Fibroblast of villous mesenchyme (primary cell): ENCODE measurements around the gene NTM. TPM values are rescaled to one million over a fixed set of nuclear protein-coding genes. Genes with fewer than 3 reads are reported as not detected.
A peak's percentile ranks its signal among the peaks of the same experiment; 100 is the strongest.

ENCODE experiments used
- DNase-seq: peaks from one replicate; pipeline ENCODE4 v3.0.0-alpha.2; 2010; ENCODE audit warnings: low read depth
- H3K4me3 ChIP-seq: 2 replicates; pipeline ENCODE4 v1.5.1; 2011; ENCODE audit warnings: low read depth, mild to moderate bottlenecking, low read length
- total RNA-seq: library from RNA; depleted of rRNA; stranded (reverse); fragments of >200 nt; gene quantifications from 2 replicates; pipeline ENCODE4 v1.2.3, GENCODE V29; 2012
- TF ChIP-seq, protein P1 (sequence below): IDR thresholded peaks from 2 replicates; pipeline ENCODE4 v1.5.1; 2012; ENCODE audit warnings: low read depth, mild to moderate bottlenecking, low read length; ENCODE audit not compliant: insufficient read depth

Gene NTM
- total RNA-seq, 1 donor: 7.3 TPM

DNA sequence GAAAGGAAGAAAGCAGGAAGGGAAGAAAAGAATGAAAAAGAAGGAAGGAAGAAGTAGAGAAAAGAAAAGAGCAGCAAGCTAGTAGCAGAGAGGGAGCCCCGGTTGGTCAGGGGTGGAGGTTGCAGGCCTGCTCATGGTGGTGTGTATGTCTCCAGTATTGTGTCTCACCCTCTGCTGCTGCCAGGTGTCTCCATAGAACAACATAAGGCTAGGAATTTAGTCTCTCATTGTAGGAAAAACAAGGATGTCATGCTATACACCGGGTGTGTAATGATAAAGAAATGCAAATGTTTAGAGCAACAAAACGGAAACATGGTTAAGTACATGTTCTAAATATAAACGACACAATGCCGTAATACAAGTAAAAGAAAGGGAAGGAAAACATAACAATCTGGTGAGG is 342.5 kb downstream of the NTM start:
- H3K4me3 ChIP-seq: no peak overlapping the region
- TF ChIP-seq, protein P1, sequence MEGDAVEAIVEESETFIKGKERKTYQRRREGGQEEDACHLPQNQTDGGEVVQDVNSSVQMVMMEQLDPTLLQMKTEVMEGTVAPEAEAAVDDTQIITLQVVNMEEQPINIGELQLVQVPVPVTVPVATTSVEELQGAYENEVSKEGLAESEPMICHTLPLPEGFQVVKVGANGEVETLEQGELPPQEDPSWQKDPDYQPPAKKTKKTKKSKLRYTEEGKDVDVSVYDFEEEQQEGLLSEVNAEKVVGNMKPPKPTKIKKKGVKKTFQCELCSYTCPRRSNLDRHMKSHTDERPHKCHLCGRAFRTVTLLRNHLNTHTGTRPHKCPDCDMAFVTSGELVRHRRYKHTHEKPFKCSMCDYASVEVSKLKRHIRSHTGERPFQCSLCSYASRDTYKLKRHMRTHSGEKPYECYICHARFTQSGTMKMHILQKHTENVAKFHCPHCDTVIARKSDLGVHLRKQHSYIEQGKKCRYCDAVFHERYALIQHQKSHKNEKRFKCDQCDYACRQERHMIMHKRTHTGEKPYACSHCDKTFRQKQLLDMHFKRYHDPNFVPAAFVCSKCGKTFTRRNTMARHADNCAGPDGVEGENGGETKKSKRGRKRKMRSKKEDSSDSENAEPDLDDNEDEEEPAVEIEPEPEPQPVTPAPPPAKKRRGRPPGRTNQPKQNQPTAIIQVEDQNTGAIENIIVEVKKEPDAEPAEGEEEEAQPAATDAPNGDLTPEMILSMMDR: no peak
- no peak for DNase-seq

DNA sequence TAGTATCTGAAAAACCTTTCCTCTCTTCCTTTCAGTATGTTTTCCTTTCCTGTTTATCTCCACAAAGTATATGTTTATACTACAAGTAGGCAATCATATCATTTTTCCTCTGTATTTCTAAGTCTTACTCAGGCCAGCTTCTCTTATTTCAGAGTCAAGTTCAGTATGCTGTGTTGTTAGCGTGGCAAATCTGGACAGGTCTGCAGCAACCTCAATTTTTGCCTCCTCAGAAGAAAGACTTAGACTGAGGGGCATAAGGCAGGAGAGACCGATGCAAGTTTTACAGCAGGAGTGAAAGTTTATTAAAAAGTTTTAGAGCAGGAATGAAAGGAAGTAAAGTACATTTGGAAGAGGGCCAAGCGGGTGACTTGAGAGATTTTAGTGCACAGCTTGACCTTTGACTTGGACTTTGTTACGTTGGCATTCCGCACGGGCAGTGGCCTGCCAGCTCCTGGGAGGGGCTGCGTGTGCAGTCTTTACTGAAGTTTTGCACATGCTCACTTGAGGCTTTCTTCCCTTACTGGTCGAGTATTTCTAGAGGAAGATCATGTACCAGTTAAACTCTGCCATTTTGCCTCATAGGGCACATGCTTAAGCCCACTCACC is 343.2 kb downstream of the NTM start:
- TF ChIP-seq, protein P1: no peak
- no peak for DNase-seq
- H3K4me3 ChIP-seq: no peak overlapping the region

DNA sequence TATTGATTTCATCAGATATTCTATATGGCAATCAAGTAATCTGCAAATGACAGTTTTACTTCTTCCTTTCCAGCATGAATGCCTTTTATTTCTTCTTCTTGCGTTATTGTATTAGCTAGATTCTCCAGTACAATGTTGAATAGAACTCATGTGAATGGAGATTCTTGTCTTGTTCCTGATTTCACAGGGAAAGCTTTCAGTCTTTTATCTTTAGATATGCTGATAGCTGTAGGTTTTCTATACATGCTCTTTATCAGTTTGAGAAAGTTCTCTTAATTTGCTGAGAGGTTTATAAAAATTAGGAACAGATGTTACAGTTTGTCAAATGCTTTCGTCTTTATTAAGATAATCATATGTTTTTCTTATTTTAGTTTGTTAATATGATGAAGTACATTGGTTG is 347.2 kb downstream of the NTM start:
- H3K4me3 ChIP-seq: no peak overlapping the region
- TF ChIP-seq, protein P1: no peak
- DNase-seq: no peak

DNA sequence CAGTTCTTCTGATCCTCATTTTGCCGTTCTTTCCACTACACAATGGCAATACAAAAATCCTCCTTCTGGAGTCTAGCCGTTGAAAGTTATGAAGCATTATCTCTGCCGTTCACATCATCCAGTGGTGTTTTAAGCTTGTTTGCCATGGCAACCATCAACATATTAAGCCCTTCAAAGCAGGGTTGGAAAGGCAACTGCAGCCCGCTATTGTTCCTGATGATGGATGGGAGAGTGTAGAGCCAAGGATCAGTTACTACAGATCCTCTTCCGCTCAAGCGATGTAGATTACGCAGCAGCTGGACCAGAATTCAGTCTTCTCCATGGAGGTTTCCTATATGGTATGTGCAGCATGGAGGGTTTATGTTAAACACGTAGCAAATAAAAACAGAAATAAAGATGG is 352.7 kb downstream of the NTM start:
- no peak for DNase-seq
- TF ChIP-seq, protein P1: no peak
- H3K4me3 ChIP-seq: no peak overlapping the region

DNA sequence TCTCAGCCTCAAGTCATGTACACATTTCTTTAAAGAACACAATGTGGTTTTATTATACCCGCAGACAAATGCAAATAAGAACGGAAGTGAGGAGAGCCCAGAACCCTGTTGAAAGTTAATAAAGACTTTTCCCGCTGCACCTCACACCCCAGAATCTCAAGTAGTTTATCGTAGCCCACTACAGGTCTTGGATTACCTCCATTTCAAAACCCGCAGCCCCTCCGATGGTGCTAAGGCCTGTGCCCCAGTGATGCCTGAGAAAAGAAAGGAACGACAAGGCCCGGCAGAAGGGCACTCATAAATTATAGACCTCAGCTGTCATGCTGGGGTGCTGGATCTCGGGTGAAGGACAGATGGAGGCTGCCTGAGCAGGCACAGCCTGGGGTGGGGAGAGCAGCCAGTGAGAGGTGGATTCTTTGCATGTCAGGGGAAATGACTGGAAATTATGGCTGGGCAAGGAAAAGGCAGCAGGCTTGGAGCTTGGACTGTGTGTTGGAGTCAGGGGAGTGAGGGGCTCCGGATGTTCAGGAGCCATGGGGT is 354.1 kb downstream of the NTM start:
- DNase-seq: no peak

DNA sequence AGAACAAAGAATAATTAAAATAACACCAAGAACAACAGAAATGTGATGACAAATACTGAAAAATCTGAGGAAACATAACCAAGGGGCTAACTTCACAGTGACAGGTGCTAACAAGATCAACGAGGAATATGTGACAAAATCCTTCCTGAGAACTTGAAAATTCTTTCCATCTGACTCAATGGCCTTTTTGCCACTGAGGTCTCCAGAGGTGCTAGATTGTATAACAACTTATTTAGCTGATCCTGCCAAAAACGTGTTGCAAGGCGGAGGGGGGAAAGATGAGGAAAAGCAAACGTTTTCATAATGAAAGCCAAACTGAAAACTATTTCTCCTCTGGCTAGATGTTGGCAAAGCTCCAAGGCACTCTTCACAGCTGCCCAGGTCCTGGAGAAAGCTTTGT is 364.5 kb downstream of the NTM start:
- H3K4me3 ChIP-seq: no peak overlapping the region
- no peak for DNase-seq
- TF ChIP-seq, protein P1: no peak

More for the DNA sequence above, 354.1 kb downstream of the NTM start:
- no peak overlapping the region for H3K4me3 ChIP-seq
- TF ChIP-seq, protein P1: no peak

DNA sequence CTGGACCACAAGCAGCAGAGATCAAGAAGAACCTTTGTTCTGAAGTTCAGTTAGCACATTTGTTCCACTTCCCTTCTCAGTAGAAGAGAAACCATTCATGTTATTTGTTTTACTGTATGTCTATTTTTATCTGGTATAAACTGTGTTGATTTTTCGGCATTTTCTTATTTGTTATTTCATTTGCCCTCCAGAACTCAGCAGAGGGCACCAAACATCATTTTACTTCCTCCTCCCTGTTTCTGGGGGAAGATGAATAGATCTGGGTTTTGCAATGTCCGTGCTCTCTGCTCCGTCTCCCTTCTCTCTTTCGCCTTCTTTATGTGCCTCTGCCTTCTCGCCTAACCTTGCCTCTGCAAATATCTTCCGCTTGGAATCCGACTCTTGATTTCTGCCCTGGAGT is 366.9 kb downstream of the NTM start:
- H3K4me3 ChIP-seq: no peak overlapping the region
- peak; percentile 26 for DNase-seq
- TF ChIP-seq, protein P1: no peak
